ENCODE data around the gene ZNF664.
"Not testable (repeated sequence)": the region's sequence is repeated elsewhere in the genome, so short reads cannot be mapped to it uniquely, and the experiment has no call there.

ZNF664 gene

DNA sequence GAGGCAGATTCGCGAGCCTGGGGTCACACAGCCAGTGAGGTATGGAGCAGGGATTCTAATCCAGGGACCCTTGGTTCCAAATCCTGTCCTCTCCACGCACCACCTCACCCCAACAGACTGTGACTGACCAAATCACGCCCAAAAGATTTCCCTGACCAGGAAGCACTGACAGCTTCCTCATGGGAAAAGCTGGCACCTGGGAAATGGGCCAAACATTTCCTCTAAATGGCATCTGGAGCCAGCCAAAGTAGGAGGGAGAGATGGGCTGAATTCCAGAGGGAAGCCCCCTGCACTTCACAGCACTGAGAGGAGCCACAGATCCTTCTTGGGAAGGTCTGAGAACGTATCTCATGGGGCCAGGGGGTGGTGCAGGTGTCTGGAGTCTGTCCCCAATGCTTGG, 29.2 kb upstream of the ZNF664 start:
- H3K36me3 ChIP-seq (ENCODE audit: insufficient read depth, low read depth, low read length): no peaks in the 10 kb centered on the region
- peaks cover 23% of the 10 kb centered on the region; the same call in 1 of the 2 replicates for H3K27me3 ChIP-seq (ENCODE audit: insufficient read depth, low read length)
- H3K9ac ChIP-seq (ENCODE audit: low read depth, low read length): no peak overlapping the region
- H3K4me1 ChIP-seq (ENCODE audit: insufficient read depth, low read length): no peaks in the 10 kb centered on the region
- no peak overlapping the region for H3K27ac ChIP-seq (ENCODE audit: low read length)
- H3K9me3 ChIP-seq (ENCODE audit: insufficient read depth, low read depth, low read length): peaks cover 9% of the 10 kb centered on the region; the same call in 1 of the 2 replicates
- no peak overlapping the region for H3K4me3 ChIP-seq (ENCODE audit: low read length)

DNA sequence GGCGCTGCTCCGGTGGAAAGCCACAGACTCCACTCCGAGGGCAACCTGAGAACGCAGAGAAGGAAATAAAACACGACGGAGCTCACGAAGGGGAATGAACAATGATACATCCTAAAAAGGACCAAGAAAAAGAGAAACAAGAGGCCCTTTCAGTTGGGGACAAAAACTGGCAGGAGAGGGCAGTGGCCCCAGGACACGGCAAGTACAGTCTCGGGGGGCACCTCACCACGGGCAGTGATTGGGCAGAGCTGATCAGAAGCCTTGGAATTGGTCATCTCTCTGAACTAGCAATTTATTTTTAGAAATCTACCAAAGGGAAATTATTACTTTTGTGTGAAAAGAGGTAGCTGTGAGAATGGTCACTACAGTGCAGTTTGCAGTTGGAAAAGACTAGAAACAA, 28.3 kb upstream of the ZNF664 start:
- no peak overlapping the region for H3K4me3 ChIP-seq (ENCODE audit: low read length)
- no peak overlapping the region for H3K9ac ChIP-seq (ENCODE audit: low read depth, low read length)
- H3K9me3 ChIP-seq (ENCODE audit: insufficient read depth, low read depth, low read length): peaks cover 9% of the 10 kb centered on the region; the same call in 1 of the 2 replicates
- no peaks in the 10 kb centered on the region for H3K36me3 ChIP-seq (ENCODE audit: insufficient read depth, low read depth, low read length)
- H3K4me1 ChIP-seq (ENCODE audit: insufficient read depth, low read length): no peaks in the 10 kb centered on the region
- peaks cover 28% of the 10 kb centered on the region; the same call in 1 of the 2 replicates for H3K27me3 ChIP-seq (ENCODE audit: insufficient read depth, low read length)
- no peak overlapping the region for H3K27ac ChIP-seq (ENCODE audit: low read length)

DNA sequence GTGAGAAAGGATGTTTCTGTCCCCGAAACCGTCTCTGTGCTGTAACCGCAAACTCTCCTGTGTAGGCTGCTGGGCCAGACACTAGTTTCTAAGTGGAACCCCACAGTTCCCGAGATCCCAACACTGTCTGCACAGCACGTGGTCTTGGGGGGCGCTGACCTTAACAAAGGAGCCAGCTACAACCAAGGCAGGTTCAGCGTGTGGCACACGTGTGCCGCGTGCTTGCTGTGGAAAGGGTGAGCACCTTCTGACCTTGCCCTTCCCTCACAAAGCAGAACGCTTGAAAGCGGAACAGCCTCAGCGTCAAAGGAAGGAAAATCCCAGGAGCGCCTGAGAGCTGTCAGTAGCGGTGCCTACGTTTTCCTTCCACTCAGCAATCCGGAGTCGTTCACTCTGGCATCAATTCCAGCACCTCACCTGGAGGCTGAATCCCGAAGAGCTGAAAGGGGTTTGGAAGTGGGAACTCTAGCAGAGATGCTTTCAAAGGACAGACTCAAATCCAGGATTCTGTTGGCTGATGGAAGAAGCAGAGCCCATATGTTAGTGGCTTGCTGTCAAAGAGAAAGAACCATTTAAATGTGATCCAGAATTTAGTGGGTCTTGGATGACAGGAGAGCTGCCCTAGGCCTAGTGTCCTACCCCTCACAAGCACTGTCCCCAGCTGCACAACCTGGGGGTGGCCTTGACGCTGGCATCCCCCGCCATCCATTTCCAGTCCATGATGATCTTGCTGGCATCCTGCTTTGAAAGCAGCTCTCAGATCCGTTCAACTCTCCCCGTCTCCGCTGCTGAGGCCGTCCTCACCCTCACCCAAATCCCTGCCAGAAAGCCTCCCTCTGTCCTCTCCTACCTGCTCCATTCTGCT, 27.5 kb upstream of the ZNF664 start:
- Histone ChIP-seq H3K27ac (ENCODE audit: low read length) (no peak overlapping the region), H3K4me1 (ENCODE audit: insufficient read depth, low read length) (no peaks in the 10 kb centered on the region), H3K4me3 (ENCODE audit: low read length) (no peak overlapping the region), H3K36me3 (ENCODE audit: insufficient read depth, low read depth, low read length) (no peaks in the 10 kb centered on the region), H3K9ac (ENCODE audit: low read depth, low read length) (no peak overlapping the region), H3K27me3 (ENCODE audit: insufficient read depth, low read length) (peaks cover 28% of the 10 kb centered on the region; the same call in 1 of the 2 replicates), H3K9me3 (ENCODE audit: insufficient read depth, low read depth, low read length) (peaks cover 9% of the 10 kb centered on the region; the same call in 1 of the 2 replicates)

- Histone ChIP-seq H3K4me1 (ENCODE audit: insufficient read depth, low read length) (no peaks in the 10 kb centered on the region), H3K36me3 (ENCODE audit: insufficient read depth, low read depth, low read length) (no peaks in the 10 kb centered on the region), H3K27ac (ENCODE audit: low read length) (no peak overlapping the region), H3K9me3 (ENCODE audit: insufficient read depth, low read depth, low read length) (peaks cover 9% of the 10 kb centered on the region; the same call in 1 of the 2 replicates), H3K4me3 (ENCODE audit: low read length) (no peak overlapping the region), H3K27me3 (ENCODE audit: insufficient read depth, low read length) (peaks cover 28% of the 10 kb centered on the region; the same call in 1 of the 2 replicates), H3K9ac (ENCODE audit: low read depth, low read length) (no peak overlapping the region)
These were observed 26.9 kb upstream of the ZNF664 start for GRCh38 chr12:123946152-123946515.

DNA sequence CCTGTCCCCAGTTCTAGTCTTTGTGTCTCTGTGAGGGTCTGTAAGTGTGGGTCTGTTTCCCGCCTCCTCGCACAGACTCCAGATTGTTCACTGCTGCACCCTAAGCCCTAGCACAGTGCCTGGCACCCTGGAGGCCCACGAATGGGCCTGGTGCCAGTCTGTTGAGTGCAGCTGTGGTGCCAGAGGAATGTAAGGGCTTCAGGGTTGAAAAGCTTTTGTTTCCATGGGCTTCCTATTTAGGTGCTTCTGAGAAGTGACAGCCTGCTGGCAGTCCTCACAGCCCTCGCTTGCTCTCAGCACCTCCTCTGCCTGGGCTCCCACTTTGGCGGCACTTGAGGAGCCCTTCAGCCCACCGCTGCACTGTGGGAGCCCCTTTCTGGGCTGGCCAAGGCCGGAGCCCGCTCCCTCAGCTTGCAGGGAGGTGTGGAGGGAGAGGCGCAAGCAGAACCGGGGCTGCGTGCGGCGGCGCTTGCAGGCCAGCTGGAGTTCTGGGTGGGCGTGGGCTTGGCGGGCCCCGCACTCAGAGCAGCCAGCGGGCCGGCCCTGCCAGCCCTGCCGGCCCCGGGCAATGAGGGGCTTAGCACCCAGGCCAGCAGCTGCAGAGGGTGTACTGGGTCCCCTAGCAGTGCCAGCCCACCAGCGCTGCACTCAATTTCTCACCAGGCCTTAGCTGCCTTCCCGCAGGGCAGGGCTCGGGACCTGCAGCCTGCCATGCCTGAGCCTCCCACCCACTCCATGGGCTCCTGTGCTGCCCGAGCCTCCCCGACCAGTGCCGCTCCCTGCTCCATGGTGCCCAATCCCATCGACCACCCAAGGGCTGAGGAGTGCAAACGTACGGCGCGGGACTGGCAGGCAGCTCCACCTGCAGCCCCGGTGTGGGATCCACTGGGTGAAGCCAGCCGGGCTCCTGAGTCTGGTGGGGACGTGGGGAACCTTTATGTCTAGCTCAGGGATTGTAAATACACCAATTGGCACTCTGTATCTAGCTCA, 26.2 kb upstream of the ZNF664 start:
- not testable (repeated sequence) for H3K9me3 ChIP-seq (ENCODE audit: insufficient read depth, low read depth, low read length)

GRCh38 chr12:123947531-123947930, 25.5 kb upstream of the ZNF664 start:
- not testable (repeated sequence) for H3K4me3 ChIP-seq (ENCODE audit: low read length); H3K27ac ChIP-seq (ENCODE audit: low read length); H3K9ac ChIP-seq (ENCODE audit: low read depth, low read length); H3K9me3 ChIP-seq (ENCODE audit: insufficient read depth, low read depth, low read length); H3K4me1 ChIP-seq (ENCODE audit: insufficient read depth, low read length); H3K36me3 ChIP-seq (ENCODE audit: insufficient read depth, low read depth, low read length)
- H3K27me3 ChIP-seq (ENCODE audit: insufficient read depth, low read length): peaks cover 31% of the 10 kb centered on the region

More for the DNA sequence above, 26.2 kb upstream of the ZNF664 start:
- not testable (repeated sequence) for H3K27ac ChIP-seq (ENCODE audit: low read length); H3K4me3 ChIP-seq (ENCODE audit: low read length); H3K36me3 ChIP-seq (ENCODE audit: insufficient read depth, low read depth, low read length); H3K4me1 ChIP-seq (ENCODE audit: insufficient read depth, low read length); H3K9ac ChIP-seq (ENCODE audit: low read depth, low read length)
- H3K27me3 ChIP-seq (ENCODE audit: insufficient read depth, low read length): peaks cover 28% of the 10 kb centered on the region; the same call in 1 of the 2 replicates

GRCh38 chr12:123948401-123948795, 24.6 kb upstream of the ZNF664 start:
- Histone ChIP-seq H3K4me3 (ENCODE audit: low read length) (no peak overlapping the region), H3K4me1 (ENCODE audit: insufficient read depth, low read length) (no peaks in the 10 kb centered on the region), H3K9ac (ENCODE audit: low read depth, low read length) (no peak overlapping the region), H3K9me3 (ENCODE audit: insufficient read depth, low read depth, low read length) (no peaks in the 10 kb centered on the region), H3K27ac (ENCODE audit: low read length) (no peak overlapping the region), H3K27me3 (ENCODE audit: insufficient read depth, low read length) (peaks cover 37% of the 10 kb centered on the region), H3K36me3 (ENCODE audit: insufficient read depth, low read depth, low read length) (no peaks in the 10 kb centered on the region)

DNA sequence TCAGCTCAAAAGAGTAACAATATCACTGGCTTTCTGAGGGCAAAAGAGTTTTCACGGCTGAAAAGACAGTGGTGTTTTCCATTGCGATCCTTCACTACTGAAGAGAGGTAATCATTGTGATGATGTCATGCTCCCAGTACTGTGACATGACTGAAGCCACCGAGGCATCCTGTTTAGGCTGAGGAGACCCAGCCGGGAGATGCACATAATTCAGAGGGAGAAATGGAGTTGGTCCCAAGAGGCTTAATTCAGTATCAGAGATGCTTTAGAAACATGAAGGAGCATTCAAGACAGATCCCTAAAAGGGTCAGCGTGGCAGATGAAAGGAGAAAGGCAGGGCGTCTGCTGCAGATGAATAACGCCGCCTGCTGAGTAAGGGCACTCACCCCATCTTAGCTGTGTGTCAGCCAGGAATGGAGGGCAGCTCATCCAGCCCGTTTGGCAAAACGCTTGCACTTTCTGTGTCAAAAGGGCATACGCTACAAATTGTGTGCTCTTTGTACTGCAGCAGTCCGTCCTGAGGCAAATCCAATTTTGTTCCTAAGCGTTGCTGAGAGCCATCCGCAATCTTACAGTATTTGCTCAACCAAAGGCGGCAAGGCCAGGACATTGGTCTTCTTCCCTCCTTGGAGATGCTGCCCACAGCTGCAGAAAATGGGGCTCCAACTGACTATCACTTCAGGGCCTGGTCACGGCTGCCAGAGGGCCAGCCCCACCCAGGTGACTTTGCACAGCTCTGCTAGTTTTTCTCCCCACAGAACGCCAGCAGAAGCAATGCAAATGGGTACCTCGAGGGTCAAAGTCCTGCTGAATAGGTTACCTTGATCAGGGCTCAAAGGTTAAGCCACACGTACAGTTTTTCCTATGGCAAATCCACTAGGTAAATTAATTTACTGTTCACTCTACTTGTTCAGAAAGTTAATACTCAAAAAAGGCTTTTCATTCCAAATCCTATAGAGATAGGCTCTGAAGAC, 23.9 kb upstream of the ZNF664 start:
- Histone ChIP-seq H3K27ac (ENCODE audit: low read length) (no peak overlapping the region), H3K9ac (ENCODE audit: low read depth, low read length) (no peak overlapping the region), H3K4me1 (ENCODE audit: insufficient read depth, low read length) (no peaks in the 10 kb centered on the region), H3K27me3 (ENCODE audit: insufficient read depth, low read length) (peaks cover 37% of the 10 kb centered on the region), H3K4me3 (ENCODE audit: low read length) (no peak overlapping the region), H3K9me3 (ENCODE audit: insufficient read depth, low read depth, low read length) (no peaks in the 10 kb centered on the region), H3K36me3 (ENCODE audit: insufficient read depth, low read depth, low read length) (no peaks in the 10 kb centered on the region)

GRCh38 chr12:123949770-123950165, 23.2 kb upstream of the ZNF664 start:
- no peak overlapping the region for H3K27ac ChIP-seq (ENCODE audit: low read length)
- H3K27me3 ChIP-seq (ENCODE audit: insufficient read depth, low read length): peaks cover 36% of the 10 kb centered on the region
- H3K36me3 ChIP-seq (ENCODE audit: insufficient read depth, low read depth, low read length): no peaks in the 10 kb centered on the region
- no peak overlapping the region for H3K9ac ChIP-seq (ENCODE audit: low read depth, low read length)
- no peak overlapping the region for H3K4me3 ChIP-seq (ENCODE audit: low read length)
- H3K9me3 ChIP-seq (ENCODE audit: insufficient read depth, low read depth, low read length): no peaks in the 10 kb centered on the region
- no peaks in the 10 kb centered on the region for H3K4me1 ChIP-seq (ENCODE audit: insufficient read depth, low read length)

- H3K27me3 ChIP-seq (ENCODE audit: insufficient read depth, low read length): peaks cover 39% of the 10 kb centered on the region
- no peak overlapping the region for H3K27ac ChIP-seq (ENCODE audit: low read length)
- no peak overlapping the region for H3K9ac ChIP-seq (ENCODE audit: low read depth, low read length)
These were observed 22.3 kb upstream of the ZNF664 start for GRCh38 chr12:123950476-123951349.

More at GRCh38 chr12:123950476-123951349, 22.3 kb upstream of the ZNF664 start:
- H3K4me3 ChIP-seq (ENCODE audit: low read length): no peak overlapping the region
- no peaks in the 10 kb centered on the region for H3K4me1 ChIP-seq (ENCODE audit: insufficient read depth, low read length)
- no peaks in the 10 kb centered on the region for H3K9me3 ChIP-seq (ENCODE audit: insufficient read depth, low read depth, low read length)
- no peaks in the 10 kb centered on the region for H3K36me3 ChIP-seq (ENCODE audit: insufficient read depth, low read depth, low read length)
